NCI-H1092 (cell line): ENCODE data around the gene EHD4.

Experiments
- DNase-seq: peaks from one replicate; lab custom pipeline; 2025; lab: John Stamatoyannopoulos, UW

The EHD4 gene

DNA sequence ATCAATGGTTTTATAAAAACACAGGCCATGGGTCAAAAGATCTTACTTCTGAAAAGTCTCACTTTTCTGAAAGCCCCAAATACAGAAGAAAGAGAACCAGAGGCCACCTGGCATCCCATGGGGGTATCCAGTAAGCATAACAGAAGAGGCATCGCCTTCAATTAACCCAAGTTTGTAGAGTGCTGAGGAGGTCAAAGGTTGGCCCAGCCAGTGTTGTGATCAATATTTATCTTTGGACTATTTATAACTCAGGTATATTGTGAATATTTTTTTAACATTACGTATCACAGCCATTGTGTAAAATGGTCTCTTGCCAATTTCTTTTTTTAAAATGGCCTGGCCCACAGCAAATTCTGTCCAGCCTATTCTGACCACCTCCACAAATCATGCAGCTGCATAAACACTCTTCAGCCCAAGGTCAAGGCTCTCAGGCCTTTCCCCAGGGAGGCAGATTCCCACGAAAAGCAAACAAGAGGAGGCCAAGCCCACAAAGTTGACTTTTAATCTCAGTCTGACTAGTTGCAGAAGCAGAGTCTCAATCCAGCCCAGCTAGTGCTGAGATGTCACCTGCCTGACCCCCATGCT lies 52.3 kb downstream of the EHD4 start:
- DNase-seq = no peak

GRCh38 chr15:41919201-41919820 lies 53.0 kb downstream of the EHD4 start:
- DNase-seq = no peak

GRCh38 chr15:41918506-41919126 lies 53.7 kb downstream of the EHD4 start:
- DNase-seq = no peak

- DNase-seq = no peak
Measured at GRCh38 chr15:41917767-41918430, 54.5 kb downstream of the EHD4 start.

DNA sequence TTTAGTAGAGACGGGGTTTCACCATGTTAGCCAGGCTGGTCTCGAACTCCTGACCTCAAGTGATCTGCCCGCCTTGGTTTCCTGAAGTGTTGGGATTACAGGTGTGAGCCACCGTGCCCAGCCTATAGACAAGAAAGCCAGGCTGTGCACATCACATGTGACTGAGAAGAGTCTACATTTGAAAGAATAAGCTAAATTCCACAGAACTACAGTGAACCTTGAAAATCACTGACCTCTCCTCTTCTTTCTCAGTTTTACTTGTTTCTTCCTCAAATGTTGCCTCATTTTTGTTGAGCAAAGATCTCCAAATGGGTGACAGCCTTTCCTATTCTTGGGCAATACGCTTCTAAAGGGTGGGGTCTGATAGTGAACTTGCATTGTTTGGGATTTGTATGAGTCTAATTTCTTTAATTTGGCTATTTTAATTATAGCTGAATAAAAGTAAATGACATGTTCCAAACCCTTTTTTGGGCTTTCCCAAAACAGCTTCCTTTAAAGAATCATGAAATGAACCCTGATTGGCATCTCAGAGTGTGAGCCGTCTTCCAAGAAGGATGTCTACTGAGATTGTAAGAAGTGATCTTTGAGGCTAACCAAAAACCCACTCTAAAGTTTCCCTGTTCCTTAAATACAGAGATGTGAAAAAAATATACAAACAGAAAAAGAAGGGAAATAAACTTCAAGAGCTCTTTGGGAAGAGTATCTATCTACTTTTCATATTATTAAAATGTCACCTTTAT lies 56.9 kb downstream of the EHD4 start:
- DNase-seq = no peak

DNA sequence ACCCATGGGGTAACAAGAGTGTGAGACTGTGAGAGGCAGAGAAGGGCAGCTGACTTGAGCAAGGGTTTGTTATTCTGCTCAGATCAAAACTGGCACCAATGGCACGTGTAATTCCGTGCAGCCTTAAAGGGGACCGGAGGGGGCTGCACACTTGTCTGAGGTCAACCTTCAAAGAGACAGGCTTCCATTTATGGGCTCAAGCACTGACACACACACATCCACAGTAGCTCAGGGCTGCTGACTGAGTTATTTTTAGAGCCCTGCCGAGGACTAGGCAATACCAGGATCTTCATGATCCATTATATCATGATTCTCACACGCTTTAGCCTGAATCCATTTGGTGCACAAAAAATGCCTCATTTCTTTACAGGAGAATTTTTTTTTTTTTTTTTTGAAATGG lies 57.9 kb downstream of the EHD4 start:
- no peak for DNase-seq

DNA sequence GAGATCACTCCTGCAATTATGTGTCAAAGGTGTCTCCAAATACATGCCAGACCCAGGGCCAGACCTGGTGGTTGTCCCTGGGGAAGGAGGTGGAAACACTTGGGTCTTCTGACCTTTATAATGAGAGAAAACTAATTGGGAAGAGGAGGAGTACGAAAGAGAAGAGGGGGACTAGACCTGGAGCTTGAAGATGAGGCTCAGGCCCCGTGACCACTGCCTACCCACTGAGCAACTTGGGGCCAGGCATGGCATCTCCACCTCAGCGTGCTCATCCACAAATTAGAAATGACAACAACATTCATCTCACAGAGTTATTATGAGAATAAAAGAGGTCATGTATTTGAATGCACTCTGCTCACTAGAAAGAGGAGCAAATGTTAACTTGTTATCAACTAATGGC lies 59.1 kb downstream of the EHD4 start:
- no peak for DNase-seq

DNA sequence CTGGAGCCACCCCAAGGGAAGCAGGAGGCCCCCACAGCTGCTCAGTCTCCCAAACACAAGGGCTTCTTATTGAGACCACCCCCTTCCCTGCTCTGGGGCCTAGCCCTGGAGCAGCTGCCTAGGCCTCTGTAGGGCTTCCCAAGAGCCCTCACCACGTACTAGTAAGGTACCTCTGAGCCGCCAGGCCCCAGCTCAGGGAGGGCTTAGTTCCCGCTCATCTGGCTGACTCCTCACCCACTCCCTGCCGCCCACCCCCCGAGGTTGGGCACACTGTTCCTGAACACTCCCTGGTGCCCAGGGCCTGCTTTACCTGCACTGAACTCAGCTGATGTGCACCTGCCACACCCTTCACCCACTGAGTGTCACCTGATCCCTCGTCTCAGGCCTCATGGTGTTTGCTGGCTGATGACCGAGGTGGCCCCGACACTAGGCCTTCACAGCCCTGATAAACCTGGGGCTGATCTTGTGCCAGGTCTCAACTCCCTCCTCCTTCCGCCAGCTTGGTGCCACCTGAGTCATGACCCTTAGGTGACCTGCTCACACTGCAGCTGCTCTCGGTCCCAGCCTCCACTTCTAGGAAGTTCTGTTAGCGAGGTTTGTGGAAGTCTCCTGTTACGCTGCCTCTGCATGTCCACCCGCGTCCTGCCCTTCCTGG lies 60.5 kb downstream of the EHD4 start:
- no peak for DNase-seq

- no peak for DNase-seq
Measured at GRCh38 chr15:41908736-41909461, 63.5 kb downstream of the EHD4 start.

- no peak for DNase-seq
Measured at GRCh38 chr15:41907141-41907540, 65.2 kb downstream of the EHD4 start.

DNA sequence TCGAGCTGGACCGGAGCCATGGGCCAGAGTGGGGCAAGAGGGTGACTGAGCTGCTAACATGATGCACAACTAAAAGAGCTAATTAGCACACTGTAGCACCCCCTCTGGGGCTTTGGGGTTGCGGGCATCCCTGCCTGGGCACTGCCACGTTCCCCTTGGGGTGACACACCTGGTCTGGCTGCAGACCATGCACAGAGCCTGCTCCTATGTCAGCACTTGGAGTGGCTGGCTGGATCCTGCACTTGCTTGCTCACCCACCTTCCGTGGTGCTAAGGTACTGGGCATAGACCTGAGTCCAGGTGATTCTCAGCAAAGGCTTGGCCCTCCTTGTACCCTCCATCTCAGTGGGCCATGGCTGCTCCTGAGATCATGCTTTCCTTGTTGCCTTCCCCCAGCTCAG lies 65.7 kb downstream of the EHD4 start:
- DNase-seq = no peak

- DNase-seq = no peak
Measured at GRCh38 chr15:41905036-41905793, 67.1 kb downstream of the EHD4 start.

- DNase-seq = peak; percentile 39
Measured at GRCh38 chr15:41904541-41905005, 67.8 kb downstream of the EHD4 start.

GRCh38 chr15:41903782-41904181 lies 68.6 kb downstream of the EHD4 start:
- no peak for DNase-seq

- no peak for DNase-seq
Measured at GRCh38 chr15:41901431-41901830, 70.9 kb downstream of the EHD4 start.

DNA sequence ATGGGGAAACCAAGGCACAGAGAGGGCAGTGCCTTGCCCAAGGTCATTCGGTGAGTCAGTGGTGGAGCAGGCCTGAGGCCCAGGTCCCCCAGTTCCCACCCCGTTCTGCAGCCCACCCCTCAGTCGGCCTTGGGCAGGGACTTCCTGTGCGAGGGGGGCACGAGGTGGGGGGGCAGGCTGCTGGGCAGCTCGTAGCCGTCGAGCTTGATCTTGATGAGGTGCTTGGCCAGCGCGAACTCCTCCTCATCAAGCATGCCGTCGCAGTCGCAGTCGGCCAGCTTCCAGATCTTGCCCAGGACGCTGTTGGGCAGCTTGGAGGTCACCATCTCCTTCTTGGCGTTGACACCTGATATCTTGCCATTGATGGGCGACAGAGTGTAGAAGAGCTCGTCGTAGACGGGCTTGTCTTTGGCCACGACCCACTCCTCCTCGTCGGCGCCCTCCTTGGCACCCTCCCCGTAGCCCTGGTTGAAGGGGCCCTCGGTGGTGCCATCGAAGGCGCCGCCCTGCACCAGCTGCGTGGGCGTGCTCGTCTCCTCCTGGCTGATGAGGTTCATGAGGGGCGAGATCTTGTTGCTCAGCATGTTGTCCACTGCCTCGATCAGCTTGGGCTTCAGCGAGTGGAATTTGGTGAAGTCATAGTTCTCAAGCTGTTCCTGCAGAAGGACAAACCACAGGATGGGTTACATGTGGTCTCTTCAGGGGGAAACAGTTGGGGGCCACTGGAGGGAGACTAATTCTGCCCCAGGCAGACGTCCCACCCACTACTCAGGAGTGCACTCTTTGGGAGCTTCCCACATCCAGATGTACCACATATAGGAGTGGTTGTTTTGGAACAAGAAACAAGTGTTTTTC lies 71.6 kb downstream of the EHD4 start:
- no peak for DNase-seq

- DNase-seq = no peak
Measured at GRCh38 chr15:41899854-41900442, 72.4 kb downstream of the EHD4 start.

- no peak for DNase-seq
Measured at GRCh38 chr15:41897363-41897799, 75.0 kb downstream of the EHD4 start.

GRCh38 chr15:41896566-41896965 lies 75.8 kb downstream of the EHD4 start:
- no peak for DNase-seq
